Ramos (cell line): Measurements from ENCODE around the gene NDUFAF7.
"Not testable (repeated sequence)": the region's sequence is repeated elsewhere in the genome, so short reads cannot be mapped to it uniquely, and the experiment has no call there.

Experiments used
- in situ Hi-C: fragments of 300-500 bp; cut with MboI; formaldehyde crosslinking; loops from one replicate; pipeline ENCODE4 v1.14.3; 2022; ENCODE audit warnings: low sequenced_read_pairs; ENCODE audit not compliant: unreplicated experiment

NDUFAF7 gene

GRCh38 chr2:37231241-37232130 lies at the start of gene NDUFAF7, which contains the start of gene CEBPZ:
TSS of gene NDUFAF7 (plus strand) at chr2:37231658. CDS start at chr2:37231706, 48 bp downstream.
TSS of gene CEBPZ (minus strand) at chr2:37231596. CDS start at chr2:37231567, 29 bp downstream.
- in situ Hi-C loops, result no loop called here

GRCh38 chr2:37181726-37182684 lies 49.5 kb upstream of the NDUFAF7 start:
- in situ Hi-C loops, result loop anchor here (25.0 kb wide), 1 partner anchor 705 kb away; no protein-coding TSS in a partner anchor

GRCh38 chr2:37188570-37188969 lies 42.9 kb upstream of the NDUFAF7 start, which contains the start of gene SULT6B1:
TSS of gene SULT6B1 (minus strand) at chr2:37188670. CDS start at chr2:37188640, 30 bp downstream.
- in situ Hi-C loops, result loop anchor here (25.0 kb wide), 1 partner anchor 699 kb away; no protein-coding TSS in a partner anchor

- in situ Hi-C loops, result loop anchor here (25.0 kb wide), 1 partner anchor 698 kb away; no protein-coding TSS in a partner anchor
Observed at GRCh38 chr2:37189452-37190153, 41.9 kb upstream of the NDUFAF7 start.

- in situ Hi-C loops, result loop anchor here (25.0 kb wide), 1 partner anchor 697 kb away; no protein-coding TSS in a partner anchor
Observed at GRCh38 chr2:37190290-37190689, 41.2 kb upstream of the NDUFAF7 start.

GRCh38 chr2:37191253-37191652 lies 40.2 kb upstream of the NDUFAF7 start:
- in situ Hi-C loops, result loop anchor here (25.0 kb wide), 1 partner anchor 696 kb away; no protein-coding TSS in a partner anchor

- in situ Hi-C loops, result loop anchor here (25.0 kb wide), 1 partner anchor 696 kb away; no protein-coding TSS in a partner anchor
Observed at GRCh38 chr2:37191747-37192146, 39.7 kb upstream of the NDUFAF7 start.

GRCh38 chr2:37192551-37192950 lies 38.9 kb upstream of the NDUFAF7 start:
- in situ Hi-C loops, result loop anchor here (25.0 kb wide), 1 partner anchor 695 kb away; no protein-coding TSS in a partner anchor

GRCh38 chr2:37195862-37196319 lies 35.6 kb upstream of the NDUFAF7 start:
- in situ Hi-C loops, result loop anchor here (25.0 kb wide), 1 partner anchor 691 kb away; no protein-coding TSS in a partner anchor

- in situ Hi-C loops, result loop anchor here (25.0 kb wide), 1 partner anchor 691 kb away; no protein-coding TSS in a partner anchor
Observed at GRCh38 chr2:37196320-37197195, 34.9 kb upstream of the NDUFAF7 start, which contains the start of gene CEBPZOS. TSS of gene CEBPZOS (plus strand) at chr2:37196496. CDS start at chr2:37199705, 3,209 bp downstream.

- in situ Hi-C loops, result loop anchor here (25.0 kb wide), 1 partner anchor 689 kb away; no protein-coding TSS in a partner anchor
Observed at GRCh38 chr2:37198681-37199065, 32.8 kb upstream of the NDUFAF7 start.

- in situ Hi-C loops, result no loop called here
Observed at GRCh38 chr2:37201208-37201607, 30.2 kb upstream of the NDUFAF7 start.

GRCh38 chr2:37201766-37202165 lies 29.7 kb upstream of the NDUFAF7 start:
- in situ Hi-C loops, result no loop called here

- in situ Hi-C loops, result no loop called here
Observed at GRCh38 chr2:37203708-37204107, 27.8 kb upstream of the NDUFAF7 start.

GRCh38 chr2:37205071-37205661 lies 26.3 kb upstream of the NDUFAF7 start:
- in situ Hi-C loops, result not testable (repeated sequence)

GRCh38 chr2:37205689-37206341 lies 25.6 kb upstream of the NDUFAF7 start:
- in situ Hi-C loops, result no loop called here

- in situ Hi-C loops, result not testable (repeated sequence)
Observed at GRCh38 chr2:37206760-37207159, 24.7 kb upstream of the NDUFAF7 start.
